AML-193 (cell line): ENCODE measurements around the gene SPSB2.

Experiments used
- DNase-seq, 2 experiments: peaks; one replicate each; lab custom pipeline; 2025; lab: John Stamatoyannopoulos, UW

The SPSB2 gene

DNA sequence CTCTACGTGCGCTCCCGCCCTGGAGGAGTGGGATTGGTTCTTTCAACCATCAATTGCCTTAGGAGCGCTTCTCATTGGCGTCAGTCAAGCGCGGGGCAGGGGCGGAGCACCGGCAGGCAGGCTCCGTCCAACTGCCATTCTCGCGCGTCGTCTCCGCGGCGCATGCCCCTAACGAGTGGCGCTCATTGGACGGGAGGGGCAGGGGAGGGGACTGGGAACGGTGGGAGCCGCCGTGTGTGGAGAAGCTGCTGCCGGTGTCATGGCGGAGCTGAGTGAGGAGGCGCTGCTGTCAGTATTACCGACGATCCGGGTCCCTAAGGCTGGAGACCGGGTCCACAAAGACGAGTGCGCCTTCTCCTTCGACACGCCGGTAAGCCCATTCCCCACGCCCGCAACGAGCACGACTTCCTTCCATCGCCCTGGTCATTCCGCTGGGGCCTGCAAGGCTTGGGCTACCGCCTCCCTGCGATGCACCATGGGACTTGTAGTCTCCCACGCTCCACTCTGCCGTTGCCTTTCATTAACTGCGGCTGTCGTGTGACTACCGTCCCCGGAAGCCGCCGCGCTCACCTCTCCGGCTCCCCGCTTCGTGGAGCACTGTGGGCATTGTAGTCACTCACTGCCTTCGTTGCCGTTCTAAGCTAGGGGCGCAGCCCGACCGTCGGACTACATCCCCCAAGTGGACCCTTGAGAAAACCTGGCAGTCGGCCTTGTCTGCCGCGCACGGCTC lies 21.0 kb downstream of the SPSB2 start, which contains the start of gene USP5:
Gene USP5, plus strand, starts transcription at position 230 of the 730 bp plus-strand sequence. Its CDS starts 30 bp downstream, at position 260.
- DNase-seq: peak; percentile 97 to 98

DNA sequence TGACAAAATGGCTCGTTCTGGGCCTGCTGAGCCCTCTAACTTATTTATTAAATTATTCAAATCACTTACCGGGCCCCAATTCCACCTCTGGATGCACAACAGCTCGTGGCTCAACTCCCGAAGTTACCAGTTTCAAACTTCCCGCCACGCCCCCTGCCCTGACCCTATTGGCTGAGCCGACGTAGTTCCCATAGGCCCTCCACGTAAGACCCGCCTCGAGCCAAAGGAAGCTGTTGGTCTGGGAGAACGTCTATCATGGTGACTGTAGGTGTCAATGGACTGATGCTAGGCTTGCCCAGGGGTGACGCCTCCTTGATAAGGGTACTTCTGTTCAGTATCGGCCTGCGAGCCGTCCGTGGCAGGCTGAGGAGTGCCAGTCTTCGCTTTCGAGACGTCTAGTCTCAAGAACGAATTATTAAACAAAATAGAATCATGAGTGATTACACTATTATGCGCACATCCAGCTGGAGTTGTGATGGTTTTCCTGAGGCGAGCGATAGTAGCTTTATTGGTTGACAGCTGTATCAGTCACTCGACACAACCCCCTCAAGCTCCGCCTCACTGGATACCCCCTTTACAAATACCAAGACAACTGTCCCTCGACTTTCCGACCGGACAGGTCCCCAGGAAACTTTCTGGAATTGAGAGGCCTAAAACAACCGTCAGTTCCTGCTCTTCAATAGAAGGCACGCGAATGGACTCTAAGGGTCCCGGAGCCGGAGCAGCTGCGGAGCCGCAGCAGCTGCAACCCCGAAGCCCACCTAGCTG lies 21.8 kb downstream of the SPSB2 start, which contains the start of gene CDCA3:
Gene CDCA3, minus strand, starts transcription at position 134 of the 768 bp plus-strand sequence. CDS start 334 bp downstream, outside the sequence.
- peak; percentile 97 to 98 for DNase-seq

DNA sequence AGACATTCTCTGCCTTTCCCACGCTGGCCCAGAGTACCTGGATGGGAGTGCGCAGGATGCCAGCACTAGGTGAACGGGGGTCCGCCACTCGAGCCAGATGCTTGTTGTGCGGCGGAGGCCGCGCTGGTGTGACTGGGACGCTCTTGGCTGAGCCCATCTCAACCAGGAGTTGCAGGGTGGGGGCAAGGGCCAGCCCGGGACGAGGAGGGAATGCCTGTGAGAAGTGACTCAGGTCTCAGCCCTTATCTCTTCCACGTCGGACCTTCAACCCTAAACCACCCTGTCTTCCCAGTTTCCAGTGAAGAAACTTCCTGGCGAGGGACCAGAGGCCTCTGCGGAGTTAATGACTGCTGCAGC lies 22.3 kb downstream of the SPSB2 start:
- no peak for DNase-seq

GRCh38 chr12:6849976-6850560 lies 23.0 kb downstream of the SPSB2 start:
- no peak for DNase-seq

DNA sequence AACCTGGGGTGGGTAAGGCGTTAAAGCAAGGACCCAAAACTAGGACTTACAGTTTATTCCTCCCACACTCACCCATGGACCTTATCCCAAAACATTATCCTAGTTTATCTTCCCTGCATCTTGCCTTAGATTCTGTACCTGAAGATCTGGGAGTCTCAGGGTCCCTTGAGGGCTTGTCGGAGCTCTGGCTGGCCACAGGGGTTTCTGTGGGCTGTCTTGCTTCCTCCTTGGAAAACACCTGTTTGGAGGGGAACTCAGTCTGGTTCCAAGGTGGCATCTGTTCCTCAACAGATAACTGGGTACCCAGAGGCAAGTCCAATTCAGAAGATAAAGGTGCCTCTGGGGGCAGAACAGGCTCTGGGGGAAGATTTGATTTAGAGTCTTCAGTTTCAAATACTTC lies 23.7 kb downstream of the SPSB2 start:
- DNase-seq: no peak

GRCh38 chr12:6847676-6848075 lies 25.4 kb downstream of the SPSB2 start:
- DNase-seq: no peak

- DNase-seq: no peak
These were observed 26.7 kb downstream of the SPSB2 start for GRCh38 chr12:6846316-6846869.

DNA sequence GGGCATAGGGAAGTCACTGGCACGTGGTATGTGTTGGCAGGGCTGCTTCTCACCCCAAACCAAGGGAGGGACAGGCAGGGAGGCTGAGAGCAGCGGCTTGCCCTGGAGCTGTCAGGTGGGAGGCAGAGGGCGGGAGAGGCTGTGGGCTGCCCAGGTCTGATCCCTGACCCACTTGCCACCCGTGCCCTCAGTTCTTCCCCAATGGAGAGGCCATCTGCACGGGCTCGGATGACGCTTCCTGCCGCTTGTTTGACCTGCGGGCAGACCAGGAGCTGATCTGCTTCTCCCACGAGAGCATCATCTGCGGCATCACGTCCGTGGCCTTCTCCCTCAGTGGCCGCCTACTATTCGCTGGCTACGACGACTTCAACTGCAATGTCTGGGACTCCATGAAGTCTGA lies 27.7 kb downstream of the SPSB2 start:
- no peak for DNase-seq

DNA sequence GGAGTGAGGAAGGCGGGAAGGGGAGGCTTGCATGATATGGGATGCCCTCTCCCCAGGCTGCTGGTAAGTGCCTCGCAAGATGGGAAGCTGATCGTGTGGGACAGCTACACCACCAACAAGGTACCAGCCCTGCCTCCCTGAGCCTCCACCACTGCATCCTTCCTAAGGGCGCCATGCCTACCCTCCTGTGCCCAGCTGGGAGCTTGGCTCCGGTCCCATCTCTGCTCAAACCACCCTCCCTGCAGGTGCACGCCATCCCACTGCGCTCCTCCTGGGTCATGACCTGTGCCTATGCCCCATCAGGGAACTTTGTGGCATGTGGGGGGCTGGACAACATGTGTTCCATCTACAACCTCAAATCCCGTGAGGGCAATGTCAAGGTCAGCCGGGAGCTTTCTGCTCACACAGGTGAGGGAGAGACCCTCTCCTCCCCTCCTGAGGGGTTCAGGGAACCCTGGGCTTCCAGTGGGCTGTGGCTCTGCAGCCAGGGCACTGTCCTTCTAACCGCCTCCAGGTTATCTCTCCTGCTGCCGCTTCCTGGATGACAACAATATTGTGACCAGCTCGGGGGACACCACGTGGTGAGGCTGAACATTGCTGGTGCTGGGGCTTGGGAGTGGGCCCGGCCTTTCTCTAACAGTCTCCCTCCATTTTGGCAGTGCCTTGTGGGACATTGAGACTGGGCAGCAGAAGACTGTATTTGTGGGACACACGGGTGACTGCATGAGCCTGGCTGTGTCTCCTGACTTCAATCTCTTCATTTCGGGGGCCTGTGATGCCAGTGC lies 29.8 kb downstream of the SPSB2 start:
- DNase-seq: no peak

DNA sequence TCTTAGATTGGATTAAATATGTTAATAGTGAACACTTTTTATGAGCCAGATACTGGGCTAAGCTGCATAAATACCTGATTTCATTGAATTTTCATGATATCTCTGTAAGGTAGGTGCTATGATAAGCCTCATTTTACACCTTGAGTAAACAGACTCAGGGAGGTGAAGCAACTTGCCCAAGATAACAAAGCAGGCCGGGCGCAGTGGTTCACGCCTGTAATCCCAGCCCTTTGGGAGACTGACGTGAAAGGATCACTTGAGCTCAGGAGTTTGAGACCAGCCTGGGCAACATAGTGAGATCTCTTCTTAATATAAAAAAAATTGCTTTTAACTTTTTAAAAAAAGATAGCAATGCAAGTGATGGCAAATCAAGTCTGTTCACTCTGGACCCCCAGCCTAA lies 31.0 kb downstream of the SPSB2 start:
- DNase-seq: no peak

DNA sequence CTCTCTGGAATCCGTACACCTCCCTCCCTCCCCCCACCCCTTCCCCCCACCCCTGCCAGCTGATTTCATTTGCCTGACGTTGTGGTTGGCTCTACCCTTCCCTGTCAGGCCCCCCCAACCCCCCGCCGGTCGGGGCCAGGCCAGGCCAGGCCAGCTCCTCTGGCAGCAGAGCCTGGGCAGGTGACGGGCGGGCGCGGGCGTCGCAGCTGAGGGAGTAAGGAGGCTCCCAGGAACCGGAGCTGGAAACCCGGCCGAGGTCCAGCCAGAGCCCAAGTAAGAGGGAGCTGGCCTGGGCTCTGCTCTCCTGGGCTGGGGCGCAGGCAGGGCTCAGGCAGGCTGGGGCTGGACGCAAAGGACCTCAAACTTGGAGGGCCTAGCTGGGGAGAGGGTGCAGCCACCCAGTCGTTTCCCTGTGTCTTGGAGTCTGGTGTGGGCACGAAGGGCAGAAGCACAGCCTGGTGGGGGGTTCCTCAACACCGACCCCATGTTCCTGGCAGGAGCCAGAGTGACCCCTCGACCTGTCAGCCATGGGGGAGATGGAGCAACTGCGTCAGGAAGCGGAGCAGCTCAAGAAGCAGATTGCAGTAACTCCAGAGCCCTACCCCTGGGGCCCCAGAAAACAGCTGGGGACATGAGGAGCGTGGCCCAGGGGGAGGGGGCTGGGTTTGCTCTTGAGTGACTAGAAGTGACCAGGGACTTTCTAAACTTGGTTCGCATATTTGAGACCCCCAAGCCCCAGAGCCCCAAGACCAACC lies 32.2 kb downstream of the SPSB2 start, which contains the start of gene GNB3:
Gene GNB3, plus strand, starts transcription at position 165 of the 755 bp plus-strand sequence. Its CDS starts 363 bp downstream, at position 528.
- no peak for DNase-seq

- no peak for DNase-seq
These were observed 32.8 kb downstream of the SPSB2 start for GRCh38 chr12:6840330-6840729.

GRCh38 chr12:6839482-6840201 lies 33.5 kb downstream of the SPSB2 start:
- DNase-seq: no peak

GRCh38 chr12:6838854-6839253 lies 34.2 kb downstream of the SPSB2 start:
- no peak for DNase-seq

DNA sequence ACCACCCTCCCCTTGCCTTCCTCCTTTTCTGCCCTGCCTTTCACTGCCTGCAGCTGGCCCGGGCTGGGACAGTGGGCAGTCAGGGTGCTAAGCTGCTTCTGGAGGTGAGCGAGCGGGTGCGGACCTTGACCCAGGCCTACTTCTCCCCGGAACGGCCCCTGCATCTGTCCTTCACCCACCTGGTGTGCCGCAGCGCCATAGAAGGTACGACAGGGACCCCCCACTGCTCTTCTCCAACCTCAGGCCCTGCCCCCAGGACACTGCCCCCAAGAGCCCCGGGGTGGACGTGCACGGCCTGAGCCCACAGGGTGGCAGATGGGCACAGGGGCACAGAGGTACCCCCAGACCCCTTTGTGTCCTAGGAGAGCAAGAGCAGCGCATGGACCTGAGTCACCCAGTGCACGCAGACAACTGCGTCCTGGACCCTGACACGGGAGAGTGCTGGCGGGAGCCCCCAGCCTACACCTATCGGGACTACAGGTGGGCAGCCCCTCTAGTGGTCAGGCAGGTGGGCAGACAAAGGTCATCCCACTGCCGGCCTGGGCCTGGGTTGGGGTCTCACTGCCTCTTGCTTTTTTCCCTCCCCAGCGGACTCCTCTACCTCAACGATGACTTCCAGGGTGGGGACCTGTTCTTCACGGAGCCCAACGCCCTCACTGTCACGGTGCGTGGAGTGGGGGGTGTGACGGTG lies 35.6 kb downstream of the SPSB2 start:
- no peak for DNase-seq

DNA sequence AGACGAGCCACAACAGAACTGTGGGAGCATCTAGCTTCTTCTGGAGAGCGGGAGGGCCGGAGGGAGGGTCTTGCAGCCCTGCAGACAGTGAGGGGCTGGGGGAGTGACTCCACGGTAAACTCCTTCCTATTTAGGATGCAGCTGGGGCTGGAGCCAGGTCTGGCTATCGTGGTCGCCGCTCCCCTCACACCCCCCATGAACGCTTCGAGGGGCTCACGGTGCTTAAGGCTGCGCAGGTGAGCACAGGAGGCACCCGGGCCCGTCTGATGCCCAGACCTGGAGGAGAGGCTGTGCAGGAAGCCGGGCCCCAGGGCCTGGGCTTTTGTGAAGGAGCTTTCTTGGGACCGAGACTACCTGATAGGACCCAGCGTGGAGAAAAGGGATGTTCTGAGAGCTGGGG lies 36.3 kb downstream of the SPSB2 start:
- no peak for DNase-seq

DNA sequence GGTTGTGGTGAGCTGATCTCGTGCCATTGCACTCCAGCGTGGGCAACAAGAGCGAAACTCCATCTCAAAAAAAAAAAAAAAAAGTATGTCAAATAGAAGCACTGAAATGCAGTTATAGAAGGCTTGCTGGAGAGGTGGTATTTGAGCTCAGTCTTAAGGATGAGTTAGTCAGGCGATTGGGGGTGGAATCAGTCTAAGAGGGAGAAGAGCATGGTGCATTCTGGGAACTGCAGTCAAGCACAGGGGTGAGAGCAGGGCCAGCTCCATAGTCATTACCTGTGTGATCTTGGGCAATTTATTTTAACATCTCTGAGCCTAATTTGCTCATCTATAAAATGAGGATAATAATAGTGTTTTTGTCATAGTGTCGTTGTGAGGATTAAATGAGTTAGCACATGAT lies 38.2 kb downstream of the SPSB2 start:
- DNase-seq: no peak

DNA sequence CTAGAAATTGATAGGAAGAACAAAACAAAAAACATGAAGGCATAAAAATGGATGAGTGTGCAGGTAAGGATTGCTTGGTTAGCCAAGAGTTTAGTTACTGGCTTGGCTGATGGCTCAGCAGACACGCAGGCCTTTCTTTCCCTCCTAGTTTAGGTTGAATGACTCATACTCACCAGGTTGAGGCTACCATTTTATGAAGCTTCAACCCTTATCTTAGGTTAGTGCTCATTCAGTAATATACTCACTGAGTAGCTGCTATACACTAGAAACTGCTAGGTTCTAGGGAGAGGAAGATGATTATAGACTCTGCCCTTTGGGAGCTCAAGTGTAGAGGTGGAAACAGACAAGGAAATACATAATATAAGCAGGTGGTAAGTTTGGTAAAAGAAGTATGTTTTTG lies 38.8 kb downstream of the SPSB2 start:
- no peak for DNase-seq

GRCh38 chr12:6833189-6833890 lies 39.8 kb downstream of the SPSB2 start:
- no peak for DNase-seq
